T47D (cell line): Measurements from ENCODE around the gene GPR35.
"Not testable (repeated sequence)": the region's sequence is repeated elsewhere in the genome, so short reads cannot be mapped to it uniquely, and the experiment has no call there.

Source experiments
- DNase-seq, 2 experiments: peaks; one replicate each; pipeline versions ENCODE4 v3.0.0 to v3.0.0-alpha.2; 2011 to 2012; ENCODE audit warnings: low read depth in 1 of 2, low spot score in 1 of 2
- JUND ChIP-seq: IDR thresholded peaks from 2 replicates; pipeline ENCODE4 v1.6.1; 2012; ENCODE audit warnings: low read depth
- in situ Hi-C: cut with HindIII; loops from 2 replicates; pipeline ENCODE4 v1.10.0; 2016; ENCODE audit warnings: low sequenced_read_pairs, low pct_unique_long_range_greater_than_20kb

GPR35 gene

DNA sequence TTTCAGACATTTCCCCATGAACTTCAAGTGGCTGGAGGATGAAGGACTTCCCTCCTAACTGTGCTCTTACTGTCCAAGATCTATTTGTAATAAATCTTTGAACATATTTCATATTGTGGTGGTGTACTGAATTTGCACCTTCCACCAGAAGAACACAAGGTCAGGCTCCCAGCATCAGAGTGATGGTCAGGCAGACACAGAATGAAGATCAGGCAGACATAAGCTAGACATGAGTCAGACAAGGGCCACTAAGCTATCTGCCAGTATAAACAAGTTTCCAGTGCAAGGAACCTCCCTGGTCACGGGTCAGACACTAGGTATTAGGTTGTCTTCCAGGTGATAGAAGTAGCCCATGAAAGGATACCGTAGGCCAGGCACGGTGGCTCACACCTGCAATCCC, 37.4 kb downstream of the GPR35 start:
- TF ChIP-seq JUND: no peak
- in situ Hi-C loops: no loop called here
- DNase-seq: no peak

DNA sequence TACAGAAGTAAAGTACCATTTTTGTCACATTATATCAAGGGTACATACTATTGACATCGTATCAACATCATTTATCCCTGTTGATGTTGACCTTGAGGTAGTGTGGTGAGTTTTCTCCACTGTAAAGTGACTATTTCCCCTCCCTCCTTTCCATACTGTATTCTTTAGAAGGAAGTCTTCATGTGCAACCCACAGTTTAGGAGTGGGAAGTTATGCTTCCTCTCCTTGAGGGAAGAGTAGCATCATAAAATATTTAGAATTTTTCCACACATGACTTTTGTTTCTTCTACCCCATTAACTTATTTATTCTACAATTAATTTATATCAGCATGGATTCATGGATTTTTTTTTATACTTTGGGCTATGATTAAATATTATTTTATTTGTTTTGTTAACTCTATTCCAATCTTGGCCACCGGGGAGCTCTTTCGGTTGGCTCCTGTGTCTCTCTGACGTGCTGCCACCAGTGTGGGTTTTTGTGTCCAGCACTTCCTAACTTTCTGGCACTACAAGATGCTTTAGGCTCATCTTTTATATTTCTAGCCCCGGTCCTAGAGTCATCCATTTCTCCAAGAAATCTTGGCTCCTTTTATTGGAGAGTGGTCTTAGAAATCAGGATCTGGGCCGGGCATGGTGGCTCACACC, 38.4 kb downstream of the GPR35 start:
- TF ChIP-seq JUND: no peak
- in situ Hi-C loops: no loop called here
- DNase-seq: no peak

DNA sequence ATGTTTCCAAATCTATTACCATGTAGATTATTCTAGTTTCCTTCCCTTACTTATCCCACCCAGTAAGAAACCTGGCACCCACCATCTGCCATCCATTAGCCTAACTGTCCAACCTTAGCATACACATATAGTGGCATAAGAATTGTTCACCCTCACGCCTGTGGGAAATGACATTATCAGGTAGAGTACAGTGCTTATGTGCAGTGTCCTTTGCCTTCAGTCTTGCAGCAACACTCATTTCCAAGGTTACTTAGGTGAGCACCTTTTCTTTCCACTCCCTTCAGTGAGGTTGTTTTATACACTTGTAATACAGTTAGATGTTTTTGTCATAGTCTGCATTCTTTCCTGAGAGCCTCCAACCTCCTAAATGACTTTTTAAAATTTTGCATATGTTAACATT, 39.3 kb downstream of the GPR35 start:
- in situ Hi-C loops: no loop called here
- no peak for TF ChIP-seq JUND
- DNase-seq: no peak

DNA sequence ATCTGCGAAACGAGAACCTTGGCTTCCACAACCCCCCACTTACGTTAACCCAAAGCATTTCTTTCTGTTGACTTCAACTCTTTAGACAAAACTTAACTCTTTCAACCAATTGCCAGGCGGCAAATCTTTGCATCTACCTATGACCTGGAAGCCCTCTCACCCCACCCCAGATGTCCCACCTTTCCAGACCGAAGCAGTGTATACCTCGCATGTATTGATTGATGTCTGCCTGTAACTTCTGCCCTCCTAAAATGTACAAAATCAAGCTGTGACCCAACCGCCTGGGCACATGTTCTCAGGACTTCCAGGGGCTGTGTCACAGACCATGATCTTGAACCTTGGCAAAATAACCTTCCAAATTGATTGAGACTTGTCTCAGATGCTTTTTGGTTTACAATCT, 45.1 kb downstream of the GPR35 start:
- no peak for TF ChIP-seq JUND
- no peak for DNase-seq
- in situ Hi-C loops: no loop called here

DNA sequence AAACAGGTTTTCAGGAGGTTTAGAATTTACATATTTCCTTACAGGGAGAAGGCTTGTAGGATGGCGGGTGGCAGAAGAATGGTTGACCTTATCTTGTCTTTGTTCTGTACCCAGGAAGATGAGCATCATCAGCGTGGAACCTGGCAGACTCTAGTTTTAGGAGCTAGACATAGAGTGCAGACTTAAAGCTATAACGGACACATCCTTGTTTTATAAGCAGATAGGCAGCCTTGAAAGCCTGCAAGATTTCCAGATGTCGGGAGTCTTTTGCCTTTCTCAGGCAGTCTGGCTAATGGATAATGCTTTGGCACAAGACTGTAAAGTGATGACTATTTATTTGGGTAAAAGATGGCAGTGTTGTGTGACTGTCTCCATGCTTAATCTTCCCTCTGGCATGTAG, 45.7 kb downstream of the GPR35 start:
- in situ Hi-C loops: no loop called here
- no peak for DNase-seq
- no peak for TF ChIP-seq JUND

DNA sequence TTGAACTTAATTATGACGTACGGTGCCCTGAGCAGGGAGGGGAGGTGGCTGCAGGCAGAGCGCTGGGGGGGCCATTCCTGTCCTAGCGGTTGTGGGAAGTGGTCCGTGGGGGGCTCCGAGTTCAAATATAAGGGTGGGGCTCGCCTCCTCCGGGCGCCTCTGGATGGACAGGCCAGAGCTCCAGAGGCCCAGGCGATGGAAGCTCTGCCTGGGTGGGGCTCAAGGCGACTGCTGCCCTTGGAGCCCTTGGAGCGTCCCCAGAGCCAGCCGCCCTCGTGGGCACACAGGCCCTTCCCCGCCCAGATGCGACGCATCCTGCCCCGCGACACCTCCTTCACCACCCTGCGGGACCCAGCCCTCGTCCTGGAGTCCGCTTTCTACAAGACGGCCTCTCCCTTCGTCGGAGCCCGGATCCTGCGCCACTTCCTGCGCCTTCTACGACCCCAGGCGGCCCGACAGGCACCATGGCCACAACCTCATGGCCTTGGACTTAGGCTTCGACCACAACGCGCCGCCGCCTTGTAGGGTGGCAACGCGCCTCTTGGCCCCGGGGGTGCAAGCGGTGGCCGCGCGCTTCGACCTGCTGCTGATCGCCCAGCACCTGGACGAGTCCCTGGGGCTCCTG, 46.9 kb downstream of the GPR35 start:
- in situ Hi-C loops: no loop called here
- DNase-seq: no peak
- TF ChIP-seq JUND: no peak

DNA sequence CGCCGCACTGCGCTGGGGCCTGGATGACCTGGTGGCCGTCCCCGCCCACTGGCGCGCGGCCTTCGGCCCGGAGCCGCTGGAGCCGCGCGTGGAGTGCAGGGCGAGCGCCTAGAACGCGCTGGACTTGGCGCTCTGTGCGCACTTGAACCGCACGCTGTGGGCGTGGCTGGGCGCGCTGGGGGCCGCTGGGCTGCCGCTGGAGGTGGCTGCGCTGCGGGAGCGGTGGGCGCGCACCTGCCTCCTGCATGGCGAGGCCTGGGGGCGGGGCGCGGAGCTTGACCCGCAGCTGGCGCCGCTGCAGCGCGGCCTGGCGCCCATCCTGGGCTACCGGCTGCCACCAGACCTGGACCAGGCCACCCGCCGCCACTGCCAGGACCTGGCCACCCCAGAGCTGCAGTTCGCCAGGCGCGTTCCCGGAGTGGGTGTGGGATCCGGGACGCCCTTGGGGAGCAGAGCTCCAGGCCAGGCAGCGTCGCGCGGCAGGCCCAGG, 47.5 kb downstream of the GPR35 start:
- no peak for DNase-seq
- in situ Hi-C loops: no loop called here
- no peak for TF ChIP-seq JUND

DNA sequence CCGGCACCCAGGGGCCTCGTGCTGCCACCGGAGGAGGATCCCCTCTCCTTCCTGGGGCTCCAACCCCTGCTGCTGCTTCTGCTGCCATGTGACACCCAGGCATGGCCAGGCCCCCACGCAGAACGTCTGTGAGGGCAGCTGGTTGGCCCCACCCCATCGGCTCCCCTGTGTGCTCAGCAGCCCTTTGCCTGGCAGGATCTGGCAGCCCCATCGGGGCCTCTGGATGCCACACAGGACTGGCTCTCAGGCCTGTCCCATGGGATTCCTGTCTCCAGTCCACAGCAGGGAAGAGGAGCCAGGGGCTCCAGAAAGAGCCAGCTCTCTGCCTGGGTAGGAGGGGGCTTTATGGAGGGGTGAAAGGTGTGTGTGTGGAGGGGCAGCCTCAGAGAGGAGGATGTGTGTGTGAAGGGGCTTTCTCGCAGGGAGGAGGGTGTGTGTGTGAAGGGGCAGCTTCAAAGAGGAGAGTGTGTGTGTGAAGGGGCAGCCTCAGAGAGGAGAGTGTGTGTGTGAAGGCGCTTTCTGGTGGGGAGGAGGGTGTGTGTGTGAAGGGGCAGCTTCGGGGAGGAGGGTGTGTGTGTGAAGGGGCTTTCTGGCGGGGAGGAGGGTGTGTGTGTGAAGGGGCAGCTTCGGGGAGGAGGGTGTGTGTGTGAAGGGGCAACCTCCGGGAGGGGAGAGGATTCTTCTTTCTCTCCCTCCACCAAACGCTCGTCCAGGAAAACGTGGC, 49.3 kb downstream of the GPR35 start:
- DNase-seq, in situ Hi-C loops: not testable (repeated sequence)

DNA sequence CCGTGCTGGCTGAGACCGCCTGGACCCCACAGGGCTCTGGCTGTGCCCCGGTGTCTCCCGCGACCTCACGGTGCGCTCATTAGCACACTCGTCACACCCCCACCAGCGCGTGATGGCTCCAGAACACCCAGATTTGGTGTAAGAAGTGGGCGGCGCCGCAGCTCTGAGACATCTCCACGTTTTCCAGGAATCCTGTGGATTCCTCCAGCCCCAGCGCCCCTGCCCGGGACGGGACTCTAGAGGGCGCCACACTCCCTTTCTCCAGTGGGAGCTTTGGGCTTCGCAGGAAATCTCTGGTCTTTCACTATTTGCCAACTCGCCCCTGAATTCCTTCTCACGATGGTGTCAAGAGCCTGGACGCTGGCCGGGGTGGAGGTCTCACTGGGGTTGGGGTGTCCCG, 50.1 kb downstream of the GPR35 start:
- in situ Hi-C loops, DNase-seq: not testable (repeated sequence)

DNA sequence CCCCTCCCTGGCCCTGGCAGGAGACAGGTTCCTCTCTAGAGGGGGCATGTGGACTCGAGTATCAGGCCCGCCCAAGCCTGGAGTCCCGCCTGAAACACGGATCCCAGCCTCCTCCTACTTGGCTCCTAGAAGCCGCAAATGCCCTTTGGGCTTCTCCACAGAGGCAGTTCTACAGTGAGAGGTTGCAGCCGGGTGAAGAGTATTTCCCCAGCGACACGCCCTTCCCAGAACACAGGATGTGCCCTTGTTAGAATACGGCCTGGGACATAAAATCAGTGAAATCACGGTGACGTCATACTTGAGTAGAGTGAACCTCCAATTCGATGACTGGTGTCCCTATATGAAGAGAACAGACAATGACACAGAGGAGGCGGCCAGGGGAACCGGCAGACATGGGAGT, 52.8 kb downstream of the GPR35 start:
- DNase-seq, in situ Hi-C loops: not testable (repeated sequence)

DNA sequence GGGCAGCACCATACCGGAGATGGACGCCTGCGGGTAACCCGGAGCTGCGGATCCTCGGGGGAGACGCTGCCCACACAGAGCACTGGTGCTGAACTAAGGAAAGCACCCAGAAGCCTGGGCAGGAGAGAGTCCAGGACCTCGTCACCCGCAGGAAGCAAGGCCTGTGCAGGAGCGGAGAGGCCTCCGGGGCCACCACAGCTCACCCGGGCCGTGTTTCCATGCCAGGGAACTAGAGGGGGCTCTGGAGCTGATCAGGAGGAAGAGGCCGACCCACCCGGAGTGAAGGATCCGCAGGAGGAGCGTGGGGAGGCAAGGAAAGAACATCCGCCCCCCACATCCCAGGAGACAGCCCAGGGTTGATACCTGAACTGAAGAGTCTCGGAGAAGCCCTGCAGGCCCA, 53.6 kb downstream of the GPR35 start:
- in situ Hi-C loops: not testable (repeated sequence)

DNA sequence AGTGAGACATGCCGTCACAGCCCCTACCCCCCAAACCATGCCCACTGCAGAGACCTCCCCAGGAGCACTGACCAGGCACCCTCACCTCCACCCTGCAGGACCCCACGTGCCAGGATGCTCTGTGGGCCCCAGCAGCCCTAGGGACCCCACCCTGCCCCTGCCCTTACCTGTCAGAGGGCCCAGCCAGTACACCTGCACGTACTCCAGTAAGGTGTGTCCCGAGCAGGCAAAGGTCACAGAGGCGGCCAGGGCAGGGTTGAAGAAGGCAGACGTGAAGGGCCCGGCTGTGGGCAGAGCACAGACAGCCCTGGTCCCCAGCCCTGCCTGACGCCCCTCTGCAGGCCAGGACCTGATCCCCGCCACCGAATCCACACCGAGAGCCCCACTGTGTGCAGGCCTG, 54.9 kb downstream of the GPR35 start:
- in situ Hi-C loops, DNase-seq: not testable (repeated sequence)

More for the DNA sequence above, 53.6 kb downstream of the GPR35 start:
- not testable (repeated sequence) for DNase-seq
